Measurements from ENCODE around the gene NRL.
"Not testable (repeated sequence)": the region's sequence is repeated elsewhere in the genome, so short reads cannot be mapped to it uniquely, and the experiment has no call there.

The NRL gene

GRCh38 chr14:24051789-24052655 lies 62.7 kb downstream of the NRL start, which contains the start of gene CARMIL3:
CARMIL3 (plus strand) TSS chr14:24052009; CDS start chr14:24052154, 145 bp downstream.
- no peak for FAIRE-seq

- no peak for FAIRE-seq
Measured at GRCh38 chr14:24051176-24051788, 63.5 kb downstream of the NRL start.

GRCh38 chr14:24050753-24051152 lies 64.0 kb downstream of the NRL start:
- not testable (repeated sequence) for FAIRE-seq

- FAIRE-seq = not testable (repeated sequence)
Measured at GRCh38 chr14:24049002-24049401, 65.7 kb downstream of the NRL start.

- no peak for FAIRE-seq
Measured at GRCh38 chr14:24042746-24043145, 72.0 kb downstream of the NRL start.

- FAIRE-seq = no peak
Measured at GRCh38 chr14:24040692-24041091, 74.1 kb downstream of the NRL start.

GRCh38 chr14:24038686-24039085 lies 76.1 kb downstream of the NRL start:
- no peak for FAIRE-seq

- FAIRE-seq = no peak
Measured at GRCh38 chr14:24037658-24038037, 77.1 kb downstream of the NRL start.

GRCh38 chr14:24036963-24037657 lies 77.6 kb downstream of the NRL start:
- not testable (repeated sequence) for FAIRE-seq

GRCh38 chr14:24036169-24036962 lies 78.4 kb downstream of the NRL start:
- no peak for FAIRE-seq

GRCh38 chr14:24035769-24036168 lies 79.0 kb downstream of the NRL start:
- FAIRE-seq = not testable (repeated sequence)

- no peak for FAIRE-seq
Measured at GRCh38 chr14:24032727-24033418, 81.9 kb downstream of the NRL start.

GRCh38 chr14:24031331-24031730 lies 83.4 kb downstream of the NRL start:
- not testable (repeated sequence) for FAIRE-seq

- FAIRE-seq = not testable (repeated sequence)
Measured at GRCh38 chr14:24029687-24030086, 85.1 kb downstream of the NRL start.
